GM12872 (cell line): Measurements from ENCODE around the gene KDM4C.

Experiments
- CTCF ChIP-seq: IDR thresholded peaks from 3 replicates; pipeline ENCODE4 v1.5.1; 2011; ENCODE audit warnings: low read depth, mild to moderate bottlenecking, low read length, moderate library complexity; ENCODE audit not compliant: insufficient read depth

Gene KDM4C

GRCh38 chr9:6984941-6985578 lies 227.3 kb downstream of the KDM4C start:
- TF ChIP-seq CTCF: no peak

GRCh38 chr9:6986141-6986815 lies 228.5 kb downstream of the KDM4C start:
- TF ChIP-seq CTCF: no peak

- TF ChIP-seq CTCF: no peak
Observed at GRCh38 chr9:6987381-6987780, 229.6 kb downstream of the KDM4C start.

GRCh38 chr9:6991418-6991817 lies 233.6 kb downstream of the KDM4C start:
- no peak for TF ChIP-seq CTCF

GRCh38 chr9:6996061-6996854 lies 238.5 kb downstream of the KDM4C start:
- no peak for TF ChIP-seq CTCF

GRCh38 chr9:6997330-6997729 lies 239.6 kb downstream of the KDM4C start:
- TF ChIP-seq CTCF: no peak

- TF ChIP-seq CTCF: no peak
Observed at GRCh38 chr9:6999794-7000193, 242.0 kb downstream of the KDM4C start.
